CD4-positive, alpha-beta T cell treated with Interleukin-21 for 1 hour (primary cell): ENCODE data around the gene SEMA3C.

Source experiments
- DNase-seq: peaks from one replicate; pipeline ENCODE4 v3.0.0-alpha.2; 2020

Gene SEMA3C

DNA sequence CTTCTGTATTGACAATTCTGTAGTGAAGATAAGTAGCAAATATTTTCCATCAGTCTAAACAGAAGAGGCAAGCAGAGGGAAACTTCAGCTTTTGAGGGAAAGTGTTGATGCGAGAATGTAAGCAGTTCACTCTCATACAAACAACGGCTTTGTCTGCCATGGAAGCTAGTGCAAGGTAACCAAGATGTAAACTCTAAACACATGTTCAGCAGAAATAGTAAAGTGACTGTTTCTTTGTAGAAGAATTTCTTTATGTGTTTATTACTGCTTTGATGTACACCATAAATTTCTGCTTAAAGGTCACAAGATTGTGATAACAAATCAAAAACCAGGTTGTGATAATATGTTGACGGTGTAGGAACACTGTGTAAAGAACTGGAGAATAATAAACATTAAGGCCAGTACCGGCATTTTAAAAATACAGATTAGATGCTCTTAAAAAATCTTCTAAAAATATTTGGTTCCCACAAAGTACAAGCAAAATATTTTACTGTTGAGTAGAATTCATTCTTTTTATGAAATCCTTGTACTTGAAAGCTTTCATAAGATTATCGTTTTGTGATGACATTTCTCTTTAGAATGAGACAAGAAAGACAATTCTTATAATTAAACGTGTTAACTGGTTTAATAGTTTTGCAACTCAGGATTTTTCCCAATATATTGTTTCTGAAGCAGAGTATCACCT lies 34.2 kb downstream of the SEMA3C start:
- no peak for DNase-seq

GRCh38 chr7:80883154-80884025 lies 35.5 kb downstream of the SEMA3C start:
- no peak for DNase-seq

- no peak for DNase-seq
These were observed 36.5 kb downstream of the SEMA3C start for GRCh38 chr7:80882213-80882801.

GRCh38 chr7:80881351-80881900 lies 37.4 kb downstream of the SEMA3C start:
- no peak for DNase-seq

GRCh38 chr7:80879849-80880248 lies 39.0 kb downstream of the SEMA3C start:
- DNase-seq, result no peak

DNA sequence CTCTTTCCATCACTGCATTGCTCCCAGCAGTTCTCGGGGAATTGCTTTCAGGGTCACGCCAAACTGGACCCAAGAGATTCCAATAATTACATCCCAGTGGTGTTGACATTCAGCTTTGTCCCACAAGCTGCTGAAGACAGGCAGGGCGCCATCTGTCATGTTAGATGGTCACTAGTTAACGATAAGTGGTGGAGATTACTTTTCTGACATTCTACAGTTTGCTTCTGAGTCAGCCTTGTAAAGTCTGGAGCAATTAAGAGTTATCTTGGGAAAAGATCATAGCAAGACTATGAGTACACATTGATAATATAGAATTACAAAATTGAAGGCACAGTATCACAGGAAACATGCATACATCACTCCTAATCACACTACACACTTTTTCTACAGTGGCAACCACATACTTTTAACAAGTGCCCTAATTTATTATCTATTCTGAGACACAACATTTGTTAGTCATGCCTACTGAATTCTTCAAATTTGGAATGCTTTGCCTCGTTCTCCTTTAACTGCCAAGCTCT lies 41.9 kb downstream of the SEMA3C start:
- no peak for DNase-seq

DNA sequence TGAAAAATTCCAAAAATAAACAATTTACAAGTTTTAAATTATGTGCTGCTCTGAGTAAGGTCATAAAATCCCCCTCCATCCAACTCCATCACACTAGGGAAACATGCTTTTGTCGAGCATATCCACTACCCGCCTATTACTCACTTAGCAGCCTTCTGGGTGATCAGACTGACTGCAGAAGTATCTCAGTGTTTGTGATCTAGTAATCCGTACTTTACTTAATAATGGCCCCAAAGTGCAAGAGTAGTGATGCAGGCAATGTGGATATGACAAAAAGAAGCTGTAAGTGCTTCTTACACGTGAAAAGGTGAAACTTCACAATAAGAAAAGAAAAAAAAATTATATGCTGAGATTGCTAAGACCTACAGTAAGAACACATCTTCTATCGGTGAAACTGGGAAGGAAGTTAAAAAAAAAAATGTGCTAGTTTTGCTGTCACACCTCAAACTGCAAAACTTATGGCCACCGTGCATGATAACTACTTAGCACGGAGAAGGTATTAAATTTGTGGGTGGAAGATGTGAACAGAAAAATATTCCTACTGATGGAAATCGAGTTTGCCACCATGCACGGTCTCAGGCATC lies 43.2 kb downstream of the SEMA3C start:
- DNase-seq, result no peak

DNA sequence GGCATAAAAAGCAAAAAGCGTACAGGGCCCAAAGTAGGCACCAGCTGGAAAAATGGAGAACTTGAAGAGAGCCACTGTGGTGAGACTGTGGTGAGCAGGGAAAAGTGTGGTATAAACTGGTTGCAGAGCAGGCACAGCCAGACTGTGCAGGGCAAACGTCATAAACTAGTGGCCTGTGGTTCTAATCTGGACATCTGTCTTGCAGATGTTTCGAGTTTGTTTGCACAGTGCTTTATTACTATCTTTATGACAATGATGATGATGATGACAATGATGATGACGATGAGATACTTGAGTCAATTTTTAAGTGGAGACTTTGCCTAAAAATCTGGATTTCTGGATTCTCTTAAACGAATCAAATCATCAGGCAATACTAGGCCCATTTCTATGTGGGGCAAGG lies 45.7 kb downstream of the SEMA3C start:
- no peak for DNase-seq

DNA sequence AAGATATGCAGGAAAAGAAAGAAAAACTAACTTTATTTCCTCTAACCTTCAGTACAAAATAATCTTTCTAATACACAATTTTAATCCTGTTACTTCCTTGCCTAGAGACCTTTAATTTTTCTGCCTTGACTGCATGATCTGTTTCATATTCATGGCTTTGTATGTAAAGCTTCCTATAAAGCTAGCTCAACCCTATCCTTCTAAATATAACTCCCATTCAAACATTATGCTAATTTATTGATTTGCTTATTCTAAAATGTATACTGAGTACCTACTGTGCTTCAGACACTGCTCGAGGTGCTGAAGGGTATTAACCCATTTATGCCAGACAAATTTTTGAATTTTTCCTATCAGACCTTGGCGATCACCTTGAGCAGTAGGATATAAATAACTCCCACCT lies 47.6 kb downstream of the SEMA3C start:
- DNase-seq, result no peak

- DNase-seq, result no peak
These were observed 48.0 kb downstream of the SEMA3C start for GRCh38 chr7:80870813-80871212.

DNA sequence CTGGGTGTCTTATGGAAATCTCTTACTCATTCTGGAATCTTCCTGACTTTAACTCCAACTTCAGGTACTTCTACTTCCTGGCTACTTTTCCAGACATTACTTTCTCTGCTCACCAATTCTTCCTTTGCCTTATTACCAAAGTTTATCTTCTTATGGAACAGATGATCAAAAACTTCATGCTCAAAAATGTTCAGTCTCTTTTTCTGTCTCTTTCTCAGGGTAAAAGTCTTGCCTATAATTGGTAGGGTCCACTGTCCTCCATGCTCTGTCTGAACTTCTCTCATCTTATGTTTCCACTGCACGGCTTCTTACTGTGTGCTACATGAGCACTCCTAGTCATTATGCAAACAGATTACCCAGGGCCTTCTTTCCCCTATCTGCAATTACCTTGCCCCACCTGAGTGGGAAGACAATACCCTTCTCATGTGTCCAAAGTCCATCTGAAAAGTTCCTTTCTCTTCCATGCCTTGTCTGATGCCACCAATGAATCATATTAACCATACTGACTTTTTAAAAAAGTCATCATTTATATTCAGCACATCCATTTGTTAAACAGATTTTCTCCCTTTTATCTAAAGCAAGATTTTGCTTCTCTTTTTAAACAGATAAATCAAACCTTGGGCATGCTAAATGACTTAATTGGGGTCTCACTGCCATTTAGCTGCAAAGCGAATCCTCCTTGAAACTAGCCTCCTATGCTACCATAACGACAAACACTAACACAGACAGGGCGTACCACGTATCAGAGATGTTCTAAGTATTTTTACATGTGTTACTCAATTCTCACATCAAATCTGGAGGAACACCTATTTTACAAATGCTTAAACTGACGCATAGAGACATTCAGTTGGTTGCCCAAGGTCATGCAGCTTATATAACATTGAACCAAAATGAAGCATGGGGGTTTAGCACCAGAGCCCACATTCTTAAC lies 48.8 kb downstream of the SEMA3C start:
- DNase-seq, result no peak

DNA sequence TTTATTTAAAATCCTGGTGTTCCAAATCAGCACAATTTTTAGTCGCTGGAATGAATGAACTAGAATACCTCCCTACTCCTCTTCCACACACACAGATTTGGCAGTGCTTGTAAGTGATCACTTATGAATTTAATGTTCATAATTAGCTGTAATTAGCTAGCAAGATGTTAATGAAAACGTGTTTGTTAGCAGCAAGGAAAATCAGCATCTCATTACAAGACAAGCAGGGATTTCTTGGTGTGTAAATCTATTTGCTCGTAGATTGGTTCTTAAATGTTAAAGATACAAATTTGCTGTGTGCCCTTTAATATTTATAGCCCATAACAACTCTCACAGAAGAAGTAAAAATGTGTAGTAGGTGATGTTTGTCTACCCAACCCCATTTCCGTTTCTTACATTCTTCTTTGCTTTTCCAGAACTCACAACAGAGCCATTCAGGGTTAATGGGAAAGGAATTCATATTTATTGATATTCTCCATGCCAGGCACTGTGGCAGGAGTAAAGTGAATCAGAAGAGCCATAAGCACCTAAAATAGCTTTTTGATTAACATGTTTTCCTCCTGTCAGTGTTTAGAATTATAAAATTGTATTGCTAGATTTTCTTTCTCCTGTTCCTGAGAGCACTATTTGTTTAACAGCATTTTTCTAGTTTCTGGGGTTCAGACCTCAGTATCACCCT lies 49.6 kb downstream of the SEMA3C start:
- DNase-seq, result no peak

DNA sequence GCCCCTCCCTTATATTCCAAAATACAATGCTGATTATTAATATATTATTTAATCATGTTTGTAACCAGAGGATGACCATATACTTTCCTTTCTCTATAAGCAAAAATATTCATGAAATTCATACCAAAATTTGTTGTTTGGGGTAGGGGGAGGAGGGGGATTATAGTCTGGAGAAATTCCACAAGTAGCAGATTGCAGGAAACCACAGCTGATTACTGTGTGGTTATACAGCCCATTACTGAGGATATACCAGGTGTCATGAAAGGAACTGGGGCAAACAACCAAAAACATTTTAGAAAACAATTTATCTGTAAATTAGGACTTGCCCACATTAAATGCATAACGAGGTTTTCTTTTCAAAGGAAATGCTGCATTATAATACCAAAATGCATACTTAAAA lies 50.3 kb downstream of the SEMA3C start:
- DNase-seq, result no peak

DNA sequence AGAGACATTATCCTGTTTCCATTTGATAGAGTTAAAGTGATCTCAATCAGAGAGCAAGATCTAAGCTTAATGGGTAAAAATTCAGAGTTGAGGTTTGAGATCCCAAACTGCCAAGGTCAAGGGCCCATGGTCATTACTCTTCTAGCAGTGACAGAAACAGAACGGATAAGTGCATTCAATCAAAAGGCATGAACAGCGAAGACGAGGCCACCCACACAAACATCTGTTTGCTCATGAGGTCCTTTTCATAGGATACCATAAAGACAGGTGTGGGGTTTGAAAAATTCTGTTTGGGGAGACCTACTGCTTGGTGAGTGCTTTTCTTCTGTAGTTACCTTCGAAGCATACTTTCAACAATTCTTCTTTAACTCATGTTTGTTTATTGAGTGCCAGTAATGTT lies 58.3 kb downstream of the SEMA3C start:
- DNase-seq, result no peak

- no peak for DNase-seq
These were observed 59.4 kb downstream of the SEMA3C start for GRCh38 chr7:80859272-80859970.

DNA sequence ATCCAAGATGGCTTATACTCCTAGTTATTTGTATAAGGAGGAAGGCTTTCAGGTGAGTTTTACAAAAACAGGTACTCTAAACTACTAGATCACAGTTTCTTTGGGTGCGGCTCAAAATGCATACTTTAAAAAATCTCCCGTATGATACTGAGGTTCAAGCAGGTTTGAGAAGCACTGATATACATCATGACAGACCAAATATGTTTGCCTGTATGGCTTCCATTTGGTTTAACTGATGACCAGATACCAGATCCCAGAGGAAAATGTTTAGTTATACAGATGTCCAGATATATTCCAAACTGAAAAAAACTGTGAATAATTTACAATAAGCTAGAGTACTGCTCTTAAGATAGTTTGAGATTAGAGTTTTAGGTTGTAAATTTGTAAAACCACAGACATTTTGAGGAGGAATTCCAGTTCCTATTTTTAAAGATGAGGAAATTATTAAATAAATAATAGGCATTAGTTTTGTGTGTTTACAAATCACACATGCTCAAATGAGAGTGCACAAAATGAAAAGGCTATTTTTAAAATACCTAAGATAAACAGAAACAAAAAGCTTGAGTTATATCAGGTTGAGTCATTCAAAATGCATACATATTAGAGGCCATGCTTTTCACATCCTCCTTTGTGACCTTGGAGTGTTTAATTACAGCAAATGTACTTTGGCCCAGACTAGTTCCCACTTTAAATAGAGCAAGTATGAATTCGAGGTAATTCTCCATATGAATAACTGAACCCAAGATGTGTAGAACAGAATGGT lies 60.5 kb downstream of the SEMA3C start:
- DNase-seq, result no peak

- no peak for DNase-seq
These were observed 62.1 kb downstream of the SEMA3C start for GRCh38 chr7:80856769-80857168.

GRCh38 chr7:80851896-80852476 lies 66.9 kb downstream of the SEMA3C start:
- no peak for DNase-seq

DNA sequence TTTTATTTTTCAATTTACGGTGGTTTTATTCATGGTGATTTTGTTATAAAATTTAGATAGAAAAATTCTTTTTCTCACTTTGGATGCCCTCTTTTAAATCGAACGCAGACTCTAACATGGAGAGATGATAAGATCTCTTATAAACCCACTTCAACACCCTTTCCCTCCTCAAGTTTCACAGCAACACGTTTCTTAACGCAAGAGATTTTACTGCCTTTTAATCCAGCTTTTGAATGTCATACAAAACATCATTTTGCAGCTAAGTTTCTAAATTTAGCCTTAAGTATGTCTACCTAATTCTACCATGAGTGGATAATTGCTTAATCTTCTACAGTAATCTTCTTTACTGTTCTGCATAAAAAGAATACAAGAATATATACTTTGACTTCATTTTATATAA lies 70.0 kb downstream of the SEMA3C start:
- no peak for DNase-seq

DNA sequence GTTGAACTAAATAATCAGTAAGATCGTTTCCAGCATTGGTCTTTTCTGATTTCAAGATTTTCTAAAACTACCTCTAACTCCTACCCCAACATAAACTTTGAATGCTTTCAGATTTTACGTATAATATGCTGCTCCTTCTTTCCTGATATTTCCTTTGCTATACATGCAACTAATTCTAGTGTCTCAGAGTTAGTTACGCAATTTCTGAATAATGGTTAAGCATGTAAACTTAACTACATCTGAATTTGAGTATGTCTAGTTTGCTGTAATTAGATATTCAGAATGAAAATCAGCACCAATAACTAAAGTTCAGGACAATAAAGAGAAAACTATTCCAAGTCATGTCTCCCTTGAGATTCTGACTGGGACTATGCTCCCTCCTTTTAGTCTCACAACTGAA lies 71.0 kb downstream of the SEMA3C start:
- no peak for DNase-seq
